C1 segment of cervical spinal cord (tissue), 14 donors: ENCODE results near the gene GTF3C2.
"Not testable (repeated sequence)": the region's sequence is repeated elsewhere in the genome, so short reads cannot be mapped to it uniquely, and the experiment has no call there.

ENCODE experiments used
- DNase-seq, 14 donors: peaks; one replicate each; lab custom pipeline; 2025; lab: John Stamatoyannopoulos, UW

The GTF3C2 gene

DNA sequence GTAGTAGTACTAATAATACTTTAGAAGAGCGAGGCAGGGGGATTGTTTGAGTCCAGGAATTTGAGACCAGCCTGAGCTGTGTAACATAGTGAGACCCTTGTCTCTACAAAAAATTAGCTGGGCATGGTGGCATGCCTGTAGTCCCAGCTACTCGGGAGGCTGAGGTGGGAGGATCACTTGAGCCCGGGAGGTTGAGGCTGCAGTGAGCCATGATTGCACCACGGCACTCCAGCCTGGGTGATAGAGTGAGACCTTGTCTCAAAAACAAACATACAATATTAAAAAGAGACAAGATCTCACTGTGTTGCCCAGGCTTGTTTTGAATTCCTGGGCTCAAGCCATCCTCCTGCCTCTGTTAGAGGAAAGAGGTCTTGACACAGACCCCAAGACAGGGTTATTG, 56.0 kb downstream of the GTF3C2 start:
- not testable (repeated sequence) for DNase-seq

GRCh38 chr2:27298391-27299080, 58.0 kb downstream of the GTF3C2 start:
- no peak for DNase-seq

- DNase-seq = no peak
Observed at GRCh38 chr2:27297195-27297594, 59.4 kb downstream of the GTF3C2 start.

DNA sequence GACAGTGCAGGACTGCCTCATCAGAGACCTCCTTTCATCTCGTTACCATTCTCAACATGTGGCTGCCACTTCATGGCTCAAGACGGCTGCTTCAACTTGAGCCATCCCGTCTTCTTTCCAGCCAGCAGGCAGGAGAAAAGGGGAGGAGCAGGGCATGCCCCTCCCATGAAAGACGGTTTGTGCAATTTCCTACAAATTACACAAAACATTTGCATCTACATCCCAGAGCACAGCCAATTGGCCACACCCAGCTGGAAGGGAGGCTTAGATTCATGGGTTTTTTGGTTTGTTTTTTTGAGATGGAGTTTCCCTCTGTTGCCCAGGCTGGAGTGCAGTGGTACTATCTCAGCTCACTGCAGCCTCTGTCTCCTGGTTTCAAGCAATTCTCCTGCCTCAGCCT, 60.1 kb downstream of the GTF3C2 start:
- DNase-seq = no peak

DNA sequence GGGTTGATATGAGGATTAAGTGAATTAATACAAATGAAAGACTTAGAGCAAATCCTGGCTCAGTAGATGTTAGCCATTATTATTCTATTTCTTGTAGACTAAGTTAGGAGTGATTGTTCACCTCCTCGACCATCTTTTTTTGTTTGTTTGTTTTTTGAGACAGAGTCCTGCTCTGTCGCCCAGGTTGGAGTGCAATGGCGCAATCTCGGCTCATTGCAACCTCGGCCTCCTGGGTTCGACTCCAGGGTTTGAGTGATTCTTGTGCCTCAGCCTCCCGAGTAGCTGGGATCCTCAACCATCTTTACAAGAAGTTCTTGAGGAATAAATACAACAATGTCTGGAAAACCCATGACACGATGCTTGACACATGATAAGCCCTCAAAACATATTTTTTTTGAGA, 61.6 kb downstream of the GTF3C2 start:
- no peak for DNase-seq

- DNase-seq = no peak
Observed at GRCh38 chr2:27291865-27292264, 64.7 kb downstream of the GTF3C2 start.

- no peak for DNase-seq
Observed at GRCh38 chr2:27290549-27290948, 66.0 kb downstream of the GTF3C2 start.

DNA sequence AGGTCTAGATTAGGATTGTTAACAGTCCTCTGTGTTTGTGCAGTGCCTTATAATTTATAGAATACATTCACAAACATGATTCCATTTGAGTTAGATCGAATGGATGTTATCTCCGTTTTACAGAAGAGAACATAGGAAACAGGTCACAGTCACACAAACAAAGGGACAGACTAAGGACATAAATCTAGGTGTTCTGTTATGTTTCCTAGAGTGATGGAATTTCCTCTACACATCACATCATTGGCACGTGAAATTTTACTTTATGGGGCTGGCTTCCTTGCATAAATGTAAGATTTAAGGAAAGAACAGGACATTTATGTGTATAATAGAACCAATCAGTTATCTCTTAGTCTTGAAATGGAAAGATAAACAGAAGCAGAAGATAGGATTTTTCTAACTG, 68.0 kb downstream of the GTF3C2 start:
- DNase-seq = no peak

DNA sequence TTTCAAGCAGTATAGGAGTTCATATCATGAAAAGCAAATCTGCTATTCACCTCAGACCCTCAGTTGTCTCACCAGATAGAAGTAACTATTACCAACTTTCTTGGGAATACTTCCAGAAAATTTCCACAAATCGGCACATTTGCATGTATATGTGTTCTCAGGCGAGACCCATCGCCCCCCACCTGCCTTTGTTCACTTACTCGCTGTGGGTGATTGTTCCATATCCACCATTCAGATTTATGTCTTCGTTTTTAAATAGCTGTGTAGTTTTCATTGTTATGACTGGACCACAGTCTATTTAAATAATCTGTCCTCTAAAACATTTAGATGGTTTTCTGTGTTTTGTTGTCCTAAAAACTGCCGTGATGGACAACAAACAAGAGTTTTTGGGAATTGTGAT, 71.1 kb downstream of the GTF3C2 start:
- no peak for DNase-seq

GRCh38 chr2:27284996-27285395, 71.6 kb downstream of the GTF3C2 start:
- DNase-seq = no peak

GRCh38 chr2:27282892-27283291, 73.7 kb downstream of the GTF3C2 start:
- DNase-seq = no peak

GRCh38 chr2:27281855-27282559, 74.6 kb downstream of the GTF3C2 start, which contains the start of gene TRIM54:
TSS of gene TRIM54 (plus strand) at chr2:27282429. CDS start at chr2:27282732, 303 bp downstream.
- DNase-seq = no peak

- DNase-seq = no peak
Observed at GRCh38 chr2:27281442-27281841, 75.1 kb downstream of the GTF3C2 start.

DNA sequence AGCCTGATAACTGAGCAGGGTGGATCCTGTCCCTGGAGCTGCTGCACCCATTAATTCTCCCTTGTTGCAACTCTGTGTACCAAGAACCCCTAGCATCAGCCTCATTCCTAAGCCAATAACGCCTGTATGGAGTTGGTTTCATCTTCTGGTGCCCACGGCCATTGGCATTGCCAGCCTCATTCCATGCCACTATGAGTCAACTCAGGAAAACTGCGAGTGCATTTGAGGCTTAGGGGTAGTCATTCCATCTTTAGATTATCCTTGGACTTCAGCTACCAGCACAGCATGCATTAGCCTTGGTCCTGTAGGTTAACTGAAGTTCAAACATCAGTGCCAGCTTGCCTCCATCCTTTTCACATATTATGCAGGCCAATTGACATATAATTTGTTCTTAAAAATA, 75.7 kb downstream of the GTF3C2 start:
- no peak for DNase-seq

GRCh38 chr2:27278010-27278409, 78.6 kb downstream of the GTF3C2 start:
- no peak for DNase-seq
